Mesendoderm (in vitro differentiated cells): ENCODE results near the gene ERCC1.

Experiments
- DNase-seq: peaks from one replicate; pipeline ENCODE4 v3.0.0; 2013
- H2AK5ac ChIP-seq: 2 replicates; pipeline ENCODE4 v1.6.1; 2013; ENCODE audit warnings: low read length, inconsistent platforms
- H2BK120ac ChIP-seq: 2 replicates; pipeline ENCODE4 v1.6.1; 2013; ENCODE audit warnings: low read depth, mild to moderate bottlenecking, low read length, moderate library complexity, mixed read lengths
- H2BK15ac ChIP-seq: replicated peaks from 2 replicates; pipeline ENCODE4 v1.6.1; 2013; ENCODE audit warnings: low read depth, mild to moderate bottlenecking, moderate library complexity
- H2BK5ac ChIP-seq: 2 replicates; pipeline ENCODE4 v1.6.1; 2013; ENCODE audit warnings: low read length, inconsistent platforms
- H3K18ac ChIP-seq: 2 replicates; pipeline ENCODE4 v1.6.1; 2013; ENCODE audit warnings: mild to moderate bottlenecking, low read length, mixed read lengths
- H3K23ac ChIP-seq: one replicate; pipeline ENCODE4 v1.6.1; 2013; ENCODE audit warnings: low read length
- H3K27ac ChIP-seq: 2 replicates; pipeline ENCODE4 v1.5.1; 2013; ENCODE audit warnings: low read depth, mild to moderate bottlenecking, inconsistent platforms, low read length, moderate library complexity
- H3K27me3 ChIP-seq: 2 replicates; pipeline ENCODE4 v1.6.1; 2013; ENCODE audit warnings: low read length, control low read depth, mild to moderate bottlenecking, inconsistent platforms; ENCODE audit not compliant: insufficient read depth, poor library complexity
- H3K36me3 ChIP-seq: 2 replicates; pipeline ENCODE4 v1.6.1; 2013; ENCODE audit warnings: low read length, inconsistent platforms; ENCODE audit not compliant: control insufficient read depth, insufficient read depth
- H3K4ac ChIP-seq: one replicate; pipeline ENCODE4 v1.6.1; 2013; ENCODE audit warnings: low read depth, mild to moderate bottlenecking, low read length, moderate library complexity
- H3K4me1 ChIP-seq: 2 replicates; pipeline ENCODE4 v1.6.1; 2013; ENCODE audit warnings: low read depth, low read length, inconsistent platforms; ENCODE audit not compliant: control insufficient read depth
- H3K4me2 ChIP-seq: 2 replicates; pipeline ENCODE4 v1.6.1; 2013; ENCODE audit warnings: low read length
- H3K4me3 ChIP-seq: 2 replicates; pipeline ENCODE4 v1.5.1; 2013; ENCODE audit warnings: mild to moderate bottlenecking, low read length
- H3K56ac ChIP-seq: one replicate; pipeline ENCODE4 v1.6.1; 2013; ENCODE audit warnings: low read length
- H3K79me1 ChIP-seq: 2 replicates; pipeline ENCODE4 v1.6.1; 2013; ENCODE audit warnings: low read length, inconsistent platforms
- H3K79me2 ChIP-seq: 2 replicates; pipeline ENCODE4 v1.6.1; 2013; ENCODE audit warnings: mild to moderate bottlenecking, low read length; ENCODE audit not compliant: control insufficient read depth, insufficient read depth
- H3K9ac ChIP-seq: 2 replicates; pipeline ENCODE4 v1.6.1; 2013; ENCODE audit warnings: low read length, inconsistent platforms
- H4K5ac ChIP-seq: one replicate; pipeline ENCODE4 v1.6.1; 2013; ENCODE audit warnings: low read length
- H4K8ac ChIP-seq: one replicate; pipeline ENCODE4 v1.6.1; 2013; ENCODE audit warnings: low read depth, mild to moderate bottlenecking, control low read depth, low read length, moderate library complexity
- WGBS: extraction: QIAGEN DNeasy Blood & Tissue Kit; methylation state at CpG from one replicate; pipeline ENCODE4 v1.1.7; 2013; ENCODE audit warnings: low lambda C conversion rate, missing lambda C conversion rate; ENCODE audit not compliant: insufficient coverage; ENCODE audit errors: extremely low coverage; 5-methylcytosine and 5-hydroxymethylcytosine counted together

The ERCC1 gene

GRCh38 chr19:45470762-45471081 is 47.0 kb upstream of the ERCC1 start:
- Histone ChIP-seq H3K4me3 (no peak overlapping the region), H2AK5ac (no peak overlapping the region), H2BK15ac (no peak overlapping the region), H3K18ac (no peak overlapping the region), H3K27ac (no peak overlapping the region), H3K79me1 (no peaks in the 10 kb centered on the region), H3K79me2 (no peaks in the 10 kb centered on the region), H2BK5ac (no peak overlapping the region), H3K23ac (no peak overlapping the region), H3K9ac (no peak overlapping the region), H3K4ac (no peak overlapping the region), H3K56ac (no peak overlapping the region), H3K27me3 (no peaks in the 10 kb centered on the region), H4K8ac (no peak overlapping the region), H2BK120ac (no peak overlapping the region), H4K5ac (no peak overlapping the region), H3K4me1 (peaks cover 1% of the 10 kb centered on the region), H3K4me2 (no peak overlapping the region), H3K36me3 (no peaks in the 10 kb centered on the region)
- no peak for DNase-seq
- no CpG with 5 or more reads among the region's 15 CpGs for WGBS

DNA sequence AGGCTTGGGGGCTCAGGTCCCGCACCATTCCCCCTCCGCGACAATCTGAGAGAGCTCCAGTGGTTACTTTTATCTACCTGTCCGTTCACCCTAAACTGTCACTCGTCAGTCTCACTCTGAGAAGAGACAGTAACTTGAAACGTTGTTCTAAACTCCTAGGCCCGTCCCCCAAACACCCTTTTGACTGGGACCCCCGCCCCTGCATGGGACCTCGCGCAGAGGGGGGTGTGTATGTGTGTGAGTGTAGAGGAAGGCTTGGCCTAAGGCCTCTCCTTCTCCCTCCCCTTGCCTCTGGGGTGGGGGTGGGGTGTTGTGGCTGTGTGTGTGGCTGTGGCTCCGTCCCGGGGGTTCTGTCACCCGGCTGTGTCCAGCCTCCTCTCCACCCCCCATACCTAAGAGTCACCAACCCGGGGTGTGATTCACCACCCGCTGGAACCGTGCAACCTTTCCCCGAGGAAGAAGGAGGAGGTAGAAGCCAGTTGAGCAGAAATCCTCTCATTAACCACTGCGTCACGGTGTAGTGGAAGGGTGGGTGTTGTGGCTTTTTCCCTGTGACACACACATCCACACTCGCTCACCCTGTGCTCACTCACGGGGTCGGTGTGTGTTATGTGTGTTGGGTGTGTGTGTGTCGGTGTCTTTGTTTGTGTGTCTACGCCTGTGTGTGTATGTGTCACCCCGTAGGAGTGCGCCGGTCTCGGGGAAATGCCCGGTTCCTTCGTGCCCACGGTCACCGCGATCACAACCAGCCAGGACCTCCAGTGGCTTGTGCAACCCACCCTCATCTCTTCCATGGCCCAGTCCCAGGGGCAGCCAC is 46.4 kb upstream of the ERCC1 start:
- peak overlapping the region; percentile 54 for H3K4me2 ChIP-seq
- H3K4ac ChIP-seq = no peak overlapping the region
- H4K5ac ChIP-seq = no peak overlapping the region
- no peak overlapping the region for H2AK5ac ChIP-seq
- peak; percentile 54 for DNase-seq
- H3K4me1 ChIP-seq = peaks cover 1% of the 10 kb centered on the region
- no peaks in the 10 kb centered on the region for H3K36me3 ChIP-seq
- H4K8ac ChIP-seq = no peak overlapping the region
- peak overlapping the region; percentile 56 for H3K56ac ChIP-seq
- no peaks in the 10 kb centered on the region for H3K79me1 ChIP-seq
- H3K18ac ChIP-seq = no peak overlapping the region
- H3K9ac ChIP-seq = peak overlapping the region; percentile 54
- H3K79me2 ChIP-seq = no peaks in the 10 kb centered on the region
- no peak overlapping the region for H2BK120ac ChIP-seq
- no peak overlapping the region for H2BK5ac ChIP-seq
- H2BK15ac ChIP-seq = no peak overlapping the region
- H3K27me3 ChIP-seq = no peaks in the 10 kb centered on the region
- H3K23ac ChIP-seq = no peak overlapping the region
- no peak overlapping the region for H3K27ac ChIP-seq
- WGBS = no CpG with 5 or more reads among the region's 33 CpGs
- H3K4me3 ChIP-seq = no peak overlapping the region

DNA sequence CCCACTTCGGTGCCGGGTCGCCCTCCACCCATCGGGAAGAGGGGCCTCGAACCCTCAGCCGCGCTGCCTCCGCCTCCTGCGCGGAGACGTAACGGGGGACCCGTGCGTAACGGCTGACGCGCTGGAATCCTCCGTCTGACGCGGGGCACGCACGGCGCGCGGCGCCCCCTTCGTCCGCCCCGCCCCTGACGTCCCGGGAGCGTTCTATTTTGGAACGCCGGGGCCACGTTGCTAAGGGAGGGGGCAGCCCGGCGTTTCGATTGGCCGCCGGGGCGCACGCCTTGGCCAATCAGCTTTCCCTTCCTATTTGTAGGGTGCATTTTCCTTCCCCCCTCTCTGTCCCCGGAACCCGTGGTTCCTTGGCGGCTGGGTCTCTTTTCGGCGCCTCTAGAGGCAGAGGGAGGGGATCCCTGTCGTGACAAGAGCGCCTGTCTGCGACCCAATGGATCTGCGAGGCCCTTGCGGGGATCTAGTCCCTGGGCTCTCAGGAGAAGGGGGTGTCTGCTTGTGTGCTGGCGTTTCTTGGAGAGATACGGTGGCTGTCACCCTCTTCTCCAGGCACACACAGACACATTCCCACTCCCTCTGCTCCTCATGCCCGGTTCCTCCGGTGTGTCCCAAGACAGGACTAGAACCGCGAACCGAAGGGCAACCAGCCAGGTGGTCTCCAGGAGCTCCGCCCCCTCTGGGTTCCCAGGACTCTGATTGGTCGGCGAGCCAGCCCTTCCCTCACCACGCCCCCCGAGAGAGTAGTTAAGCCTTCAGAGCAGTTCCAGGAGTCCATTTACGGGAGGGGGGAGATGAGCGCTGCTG is 45.6 kb upstream of the ERCC1 start:
- peak; percentile 95 for DNase-seq
- no peaks in the 10 kb centered on the region for H3K79me1 ChIP-seq
- no peak overlapping the region for H2BK120ac ChIP-seq
- peak overlapping the region; percentile 100 for H3K4me2 ChIP-seq
- no peak overlapping the region for H3K23ac ChIP-seq
- peak overlapping the region; percentile 80 for H3K4me3 ChIP-seq
- H3K79me2 ChIP-seq = no peaks in the 10 kb centered on the region
- WGBS = no CpG with 5 or more reads among the region's 66 CpGs
- H2AK5ac ChIP-seq = no peak overlapping the region
- H4K5ac ChIP-seq = no peak overlapping the region
- no peak overlapping the region for H3K27ac ChIP-seq
- no peaks in the 10 kb centered on the region for H3K27me3 ChIP-seq
- H3K36me3 ChIP-seq = no peaks in the 10 kb centered on the region
- no peak overlapping the region for H3K4ac ChIP-seq
- peak overlapping the region; percentile 56 for H3K9ac ChIP-seq
- H3K56ac ChIP-seq = peak overlapping the region; percentile 78
- H2BK15ac ChIP-seq = no peak overlapping the region
- no peak overlapping the region for H3K18ac ChIP-seq
- peaks cover 1% of the 10 kb centered on the region for H3K4me1 ChIP-seq
- no peak overlapping the region for H4K8ac ChIP-seq
- no peak overlapping the region for H2BK5ac ChIP-seq

GRCh38 chr19:45468803-45469131 is 45.0 kb upstream of the ERCC1 start:
- H3K56ac ChIP-seq = peak overlapping the region; percentile 78
- no peaks in the 10 kb centered on the region for H3K27me3 ChIP-seq

GRCh38 chr19:45468159-45468651 is 44.5 kb upstream of the ERCC1 start:
- no peaks in the 10 kb centered on the region for H3K27me3 ChIP-seq
- DNase-seq = peak; percentile 46
- peaks cover 1% of the 10 kb centered on the region for H3K4me1 ChIP-seq
- peak overlapping the region; percentile 56 for H3K9ac ChIP-seq
- no peaks in the 10 kb centered on the region for H3K36me3 ChIP-seq
- WGBS = no CpG with 5 or more reads among the region's 31 CpGs
- no peak overlapping the region for H2AK5ac ChIP-seq
- no peak overlapping the region for H4K5ac ChIP-seq
- no peak overlapping the region for H4K8ac ChIP-seq
- H3K27ac ChIP-seq = no peak overlapping the region
- H3K4me2 ChIP-seq = peak overlapping the region; percentile 72
- no peak overlapping the region for H2BK120ac ChIP-seq
- H2BK5ac ChIP-seq = no peak overlapping the region
- no peaks in the 10 kb centered on the region for H3K79me2 ChIP-seq
- no peak overlapping the region for H3K4ac ChIP-seq
- no peak overlapping the region for H3K18ac ChIP-seq
- peak overlapping the region; percentile 50 for H3K56ac ChIP-seq
- no peak overlapping the region for H2BK15ac ChIP-seq
- H3K23ac ChIP-seq = peak overlapping the region; percentile 85
- no peaks in the 10 kb centered on the region for H3K79me1 ChIP-seq
- no peak overlapping the region for H3K4me3 ChIP-seq

More at GRCh38 chr19:45468803-45469131, 45.0 kb upstream of the ERCC1 start:
- Histone ChIP-seq H3K27ac (no peak overlapping the region), H3K18ac (no peak overlapping the region), H3K79me2 (no peaks in the 10 kb centered on the region), H3K4me1 (peaks cover 1% of the 10 kb centered on the region), H3K23ac (no peak overlapping the region), H2BK15ac (no peak overlapping the region), H3K4me3 (peak overlapping the region; percentile 24), H3K9ac (peak overlapping the region; percentile 56), H3K36me3 (no peaks in the 10 kb centered on the region), H2BK120ac (no peak overlapping the region), H4K5ac (no peak overlapping the region), H4K8ac (no peak overlapping the region), H2BK5ac (no peak overlapping the region), H2AK5ac (no peak overlapping the region), H3K4ac (no peak overlapping the region), H3K79me1 (no peaks in the 10 kb centered on the region), H3K4me2 (peak overlapping the region; percentile 72)
- DNase-seq = no peak
- WGBS = no CpG with 5 or more reads among the region's 19 CpGs
